ENCODE data around the gene LIN7C.
"Not testable (repeated sequence)": the region's sequence is repeated elsewhere in the genome, so short reads cannot be mapped to it uniquely, and the experiment has no call there.

Gene LIN7C

GRCh38 chr11:27455667-27456066 is 50.9 kb downstream of the LIN7C start:
- no peak overlapping the region for H3K4me3 ChIP-seq (ENCODE audit: low read depth, low read length)
- DNase-seq (ENCODE audit: low read depth): no peak
- TF ChIP-seq CTCF (IDR thresholded peaks at IDR 0.05; ENCODE audit: insufficient read depth, low read depth, low read length, missing control alignments): no peak

DNA sequence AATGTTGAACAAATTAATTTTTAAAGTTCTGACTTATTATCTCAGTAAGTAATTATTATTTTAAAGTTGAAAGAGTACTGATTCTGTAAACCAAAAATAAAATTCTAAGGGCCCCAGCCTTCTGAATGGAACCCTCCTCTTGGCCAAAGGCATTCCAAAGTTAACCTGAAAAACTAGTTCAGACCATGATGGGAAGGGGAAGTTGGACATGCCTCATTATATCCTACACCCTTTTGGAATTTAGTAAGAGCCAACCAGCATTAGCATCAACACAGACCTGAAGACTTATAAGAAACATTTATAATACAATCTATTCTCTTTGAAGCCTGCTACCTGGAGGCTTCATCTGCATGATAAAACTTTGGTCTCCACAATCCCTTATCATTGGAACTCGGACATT is 52.9 kb downstream of the LIN7C start:
- no peak for TF ChIP-seq CTCF (IDR thresholded peaks at IDR 0.05; ENCODE audit: insufficient read depth, low read depth, low read length, missing control alignments)
- no peak for DNase-seq (ENCODE audit: low read depth)
- no peak overlapping the region for H3K4me3 ChIP-seq (ENCODE audit: low read depth, low read length)

DNA sequence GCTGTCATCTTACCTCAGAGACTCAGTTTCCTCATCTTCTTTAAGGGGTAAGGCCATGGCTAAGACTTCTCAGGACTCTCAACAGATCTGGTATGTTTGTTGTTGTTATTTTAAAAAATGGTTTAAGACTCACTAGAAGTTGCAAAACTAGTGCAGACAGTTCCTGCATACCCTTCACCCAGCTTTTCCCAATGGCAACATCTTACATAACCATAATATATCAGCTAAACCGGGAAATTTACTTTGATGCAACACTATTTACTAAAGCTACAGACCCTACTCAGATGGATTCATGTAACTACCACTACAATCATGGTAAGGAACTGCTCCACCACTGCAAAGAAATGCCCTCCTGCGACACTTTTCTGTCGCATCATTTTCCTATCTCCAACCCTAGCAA is 54.4 kb downstream of the LIN7C start:
- no peak for DNase-seq (ENCODE audit: low read depth)
- TF ChIP-seq CTCF (IDR thresholded peaks at IDR 0.05; ENCODE audit: insufficient read depth, low read depth, low read length, missing control alignments): no peak
- H3K4me3 ChIP-seq (ENCODE audit: low read depth, low read length): no peak overlapping the region

DNA sequence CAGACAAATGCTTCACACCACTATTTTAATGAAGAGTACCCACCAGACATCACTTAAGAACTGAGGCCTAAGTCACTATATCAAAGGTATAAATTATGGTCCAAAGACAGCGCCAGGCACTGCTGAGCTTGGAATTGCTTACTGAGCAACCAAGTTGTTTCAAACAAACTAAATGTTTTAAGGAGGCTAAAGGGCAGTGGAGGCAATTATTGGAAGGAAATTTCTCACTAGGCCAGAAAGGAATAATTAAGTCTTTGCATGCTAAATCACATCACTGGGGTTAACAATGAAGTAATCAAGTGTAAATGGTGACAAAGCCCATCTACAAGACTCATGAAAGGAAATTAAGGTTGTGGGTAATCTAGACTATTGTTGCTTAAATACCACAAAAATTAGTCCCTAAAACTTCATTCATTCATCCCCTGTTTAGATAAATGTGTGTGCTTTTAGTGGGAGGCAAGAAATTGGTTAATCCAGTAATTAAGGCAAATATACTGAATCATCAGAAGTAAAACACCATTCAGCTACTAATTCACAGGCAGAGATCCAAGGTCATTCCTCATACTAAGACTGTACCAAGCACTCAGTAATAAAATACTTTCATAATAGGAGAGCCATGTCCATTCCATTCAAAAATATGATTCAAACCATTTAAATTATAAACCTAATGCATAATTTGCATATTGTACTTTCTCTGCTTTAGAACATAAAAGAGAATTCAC is 55.2 kb downstream of the LIN7C start:
- no peak for TF ChIP-seq CTCF (IDR thresholded peaks at IDR 0.05; ENCODE audit: insufficient read depth, low read depth, low read length, missing control alignments)
- H3K4me3 ChIP-seq (ENCODE audit: low read depth, low read length): no peak overlapping the region

DNA sequence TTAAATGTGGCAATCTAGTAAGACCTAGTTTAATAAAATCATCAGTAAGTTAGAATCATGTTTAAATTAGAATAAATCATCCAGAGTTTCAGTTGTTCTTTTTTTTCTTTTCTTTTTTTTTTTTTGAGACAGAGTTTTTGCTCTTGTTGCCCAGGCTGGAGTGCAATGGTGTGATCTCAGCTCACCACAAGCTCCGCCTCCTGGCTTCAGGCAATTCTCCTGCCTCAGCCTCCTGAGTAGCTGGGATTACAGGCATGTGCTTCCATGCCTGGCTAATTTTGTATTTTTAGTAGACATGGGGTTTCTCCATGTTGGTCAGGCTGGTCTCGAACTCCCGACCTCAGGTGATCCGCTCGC is 58.4 kb downstream of the LIN7C start:
- not testable (repeated sequence) for DNase-seq (ENCODE audit: low read depth)

More for the DNA sequence above, 55.2 kb downstream of the LIN7C start:
- no peak for DNase-seq (ENCODE audit: low read depth)

DNA sequence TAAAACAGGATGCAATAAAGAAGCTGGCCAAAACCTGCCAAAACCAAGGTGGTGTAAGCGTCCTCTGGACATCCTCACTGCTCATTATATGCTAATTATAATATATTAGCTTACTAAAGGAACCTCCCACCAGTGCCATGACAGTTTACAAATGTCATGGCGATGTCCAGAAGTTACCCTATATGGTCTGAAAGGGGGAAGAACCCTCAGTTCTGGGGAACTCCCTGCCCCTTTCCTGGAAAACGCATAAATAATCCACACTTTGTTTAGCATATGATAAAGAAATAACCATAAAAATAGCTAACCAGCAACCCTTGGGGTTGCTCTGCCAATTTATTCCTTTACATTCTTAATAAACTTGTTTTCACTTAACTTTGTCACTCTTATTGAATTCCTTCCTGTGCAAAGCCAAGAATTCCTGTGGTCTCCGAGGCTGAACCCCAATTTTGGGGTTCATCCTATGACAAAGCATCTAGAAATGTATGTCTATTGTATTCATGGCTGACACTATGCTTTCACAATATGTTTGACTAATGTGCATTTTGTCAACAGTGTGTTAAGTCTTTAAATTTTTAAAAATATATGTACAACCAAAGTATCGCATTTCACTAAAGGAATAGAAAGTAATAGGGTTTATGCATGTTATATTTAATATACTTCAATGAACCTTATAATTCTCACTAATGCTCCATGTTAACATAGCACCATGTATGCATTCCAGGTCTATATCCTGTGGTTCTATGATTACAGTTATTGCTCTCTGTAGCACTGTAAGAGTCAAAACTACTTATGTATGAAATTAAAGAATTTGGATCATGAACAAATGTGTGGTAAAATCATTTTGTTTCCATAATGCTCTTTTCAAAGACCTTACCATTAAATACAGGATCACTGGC is 59.0 kb downstream of the LIN7C start:
- TF ChIP-seq CTCF (IDR thresholded peaks at IDR 0.05; ENCODE audit: insufficient read depth, low read depth, low read length, missing control alignments): no peak
- H3K4me3 ChIP-seq (ENCODE audit: low read depth, low read length): no peak overlapping the region
- no peak for DNase-seq (ENCODE audit: low read depth)

More for the DNA sequence above, 58.4 kb downstream of the LIN7C start:
- H3K4me3 ChIP-seq (ENCODE audit: low read depth, low read length): not testable (repeated sequence)

GRCh38 chr11:27445625-27446024 is 60.9 kb downstream of the LIN7C start:
- DNase-seq (ENCODE audit: low read depth): no peak
- H3K4me3 ChIP-seq (ENCODE audit: low read depth, low read length): no peak overlapping the region
- TF ChIP-seq CTCF (IDR thresholded peaks at IDR 0.05; ENCODE audit: insufficient read depth, low read depth, low read length, missing control alignments): no peak

All from GM12865 (cell line).